Ovary (tissue), 9 donors: ENCODE data around the gene KCTD19. TPM values are rescaled to one million over a fixed set of nuclear protein-coding genes. Genes with fewer than 3 reads are reported as not detected.

Source experiments
- DNase-seq, 5 donors: peaks; one replicate each; pipeline ENCODE4 v3.0.0-alpha.2; 2019 to 2020
- H3K27ac ChIP-seq, 2 donors: fragments of 200-600 bp; one replicate each; pipeline versions ENCODE4 v1.5.1 to v1.8.0; 2019 to 2022
- H3K27me3 ChIP-seq: fragments of 200-600 bp; one replicate; pipeline ENCODE4 v1.8.0; 2022
- H3K36me3 ChIP-seq: fragments of 200-600 bp; sonication (generic); one replicate; pipeline ENCODE4 v1.5.1; 2019
- H3K4me1 ChIP-seq: one replicate; pipeline ENCODE4 v1.8.1; 2013; ENCODE audit warnings: mild to moderate bottlenecking, moderate library complexity; ENCODE audit not compliant: insufficient read depth
- H3K4me3 ChIP-seq: fragments of 200-600 bp; sonication (generic); one replicate; pipeline ENCODE4 v1.5.1; 2017
- H3K9me3 ChIP-seq, 2 donors: fragments of 200-600 bp in 1 of 2; sonication (generic) in 1 of 2; one replicate each; pipeline versions ENCODE4 v1.5.1 to v1.8.1; 2013 to 2019; ENCODE audit warnings: mild to moderate bottlenecking in 1 of 2, moderate library complexity in 1 of 2
- EP300 ChIP-seq: sonication (generic); formaldehyde crosslinking; IDR thresholded peaks from one replicate; pipeline ENCODE4 v1.6.1; 2017; ENCODE audit warnings: antibody characterized with exemption
- POLR2A ChIP-seq: fragments of 450-650 bp; IDR thresholded peaks from one replicate; pipeline ENCODE4 v1.6.1; 2017; ENCODE audit warnings: antibody characterized with exemption, mild to moderate bottlenecking, moderate library complexity
- WGBS, 3 donors: extraction: QIAGEN DNeasy Blood & Tissue Kit in 1 of 3; methylation state at CpG; one replicate each; pipeline versions ENCODE4 v1.1.5 to v1.1.7; 2013 to 2017; 5-methylcytosine and 5-hydroxymethylcytosine counted together
- intact Hi-C, 4 donors: fragments of 100-400 bp; cut with DNase I; formaldehyde crosslinking; loops; one replicate each; pipeline versions ENCODE4 v1.11.0 to v1.15.1; 2022 to 2023
- polyA plus RNA-seq, 2 donors: library from polyadenylated mRNA; stranded (reverse); fragments of 200-250 nt in 1 of 2; fragments of 350-450 nt in 1 of 2; fragmentation: Illumina TruSeq in 1 of 2; extraction: RNeasy Lipid Tissue Mini Kit (QIAGEN cat#74804) in 1 of 2; gene quantifications; one replicate each; pipeline ENCODE4 v1.2.3, GENCODE V29; 2013 to 2014
- total RNA-seq, 7 donors: library from RNA; depleted of rRNA in 2 of 7; stranded (reverse); fragments of >200 nt in 2 of 7; fragmentation: NEBNext Ultra II Directional in 3 of 7; extraction: Animal tissue kit (Norgen Biotek cat#: 25700) in 3 of 7; gene quantifications; one replicate each; pipeline versions ENCODE4 v1.1.0 to v1.2.4, GENCODE V29; 2016 to 2023
- TF ChIP-seq, protein P1 (sequence below), 3 donors: fragments of 450-650 bp in 2 of 3; fragments of 200-600 bp in 1 of 3; IDR thresholded peaks; one replicate each; pipeline versions ENCODE4 v1.5.1 to v1.8.0; 2016 to 2022; ENCODE audit warnings: antibody characterized with exemption in 3 of 3, mild to moderate bottlenecking in 1 of 3
- donor health status: DM: no; HTN: no; CAD: no; lungs with moderate emphysema.
- donor health status: DM: no; HTN: no; CAD: no.
- donor health status: Bipolar disorder and iron deficiency.
- donor health status: DM: yes; HTN: yes; CAD: no.
- donor health status: DM: no; HTN: no; CAD: no.
- donor health status: DM: yes; HTN: yes; CAD: no.

KCTD19 gene
- total and polyA plus RNA-seq, 9 donors = 0.05 to 0.70 (median 0.12) TPM; not detected in 4

DNA sequence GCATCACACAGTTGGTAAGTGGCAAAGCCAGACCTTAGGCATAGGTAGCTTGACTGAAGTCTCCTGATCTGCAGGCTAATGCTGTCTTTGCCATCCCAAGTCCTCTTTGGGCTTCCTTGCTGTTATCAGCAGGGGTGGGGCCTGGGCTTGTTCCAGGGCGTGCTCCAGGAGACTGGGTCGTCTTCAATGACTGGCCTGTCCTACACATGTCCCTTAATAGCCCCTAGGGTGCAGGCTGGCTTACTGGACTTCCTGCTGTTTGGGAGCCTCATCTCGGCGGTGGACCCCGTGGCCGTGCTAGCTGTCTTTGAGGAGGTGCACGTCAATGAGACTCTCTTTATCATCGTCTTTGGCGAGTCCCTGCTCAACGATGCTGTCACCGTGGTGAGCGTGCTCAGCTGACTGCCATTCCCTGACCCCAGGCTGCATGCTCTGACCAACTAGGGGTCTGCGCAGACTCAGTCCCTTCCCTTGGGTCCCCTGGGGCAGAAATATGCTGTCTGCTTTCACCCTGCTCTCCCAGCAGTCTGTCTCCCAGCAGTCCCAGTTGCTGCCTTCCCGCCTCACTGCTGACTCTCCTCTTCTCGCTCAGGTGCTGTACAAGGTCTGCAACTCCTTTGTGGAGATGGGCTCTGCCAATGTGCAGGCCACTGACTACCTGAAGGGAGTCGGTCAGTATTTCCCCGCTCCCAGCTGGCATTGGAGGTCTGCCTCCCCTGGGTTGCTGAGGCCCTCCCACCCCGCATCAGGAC, 71.6 kb downstream of the KCTD19 start:
- no peak overlapping the region for H3K4me3 ChIP-seq
- H3K9me3 ChIP-seq = no peaks in the 10 kb centered on the region
- 88 to 93% (median 89%) methylated on average over 18 of the region's 18 CpGs for WGBS, 3 donors
- DNase-seq = peak in 1 of 5 donors; percentile 12
- intact Hi-C loops = loop anchor here in 1 of 4 donors (10.0 kb wide), 1 partner anchor 160 kb away; the partner anchor contains the start of gene ZDHHC1
- no peaks in the 10 kb centered on the region for H3K36me3 ChIP-seq
- H3K27me3 ChIP-seq = no peaks in the 10 kb centered on the region
- H3K4me1 ChIP-seq = no peaks in the 10 kb centered on the region
- TF ChIP-seq EP300 (no peak), POLR2A (no peak)
- TF ChIP-seq, protein P1, sequence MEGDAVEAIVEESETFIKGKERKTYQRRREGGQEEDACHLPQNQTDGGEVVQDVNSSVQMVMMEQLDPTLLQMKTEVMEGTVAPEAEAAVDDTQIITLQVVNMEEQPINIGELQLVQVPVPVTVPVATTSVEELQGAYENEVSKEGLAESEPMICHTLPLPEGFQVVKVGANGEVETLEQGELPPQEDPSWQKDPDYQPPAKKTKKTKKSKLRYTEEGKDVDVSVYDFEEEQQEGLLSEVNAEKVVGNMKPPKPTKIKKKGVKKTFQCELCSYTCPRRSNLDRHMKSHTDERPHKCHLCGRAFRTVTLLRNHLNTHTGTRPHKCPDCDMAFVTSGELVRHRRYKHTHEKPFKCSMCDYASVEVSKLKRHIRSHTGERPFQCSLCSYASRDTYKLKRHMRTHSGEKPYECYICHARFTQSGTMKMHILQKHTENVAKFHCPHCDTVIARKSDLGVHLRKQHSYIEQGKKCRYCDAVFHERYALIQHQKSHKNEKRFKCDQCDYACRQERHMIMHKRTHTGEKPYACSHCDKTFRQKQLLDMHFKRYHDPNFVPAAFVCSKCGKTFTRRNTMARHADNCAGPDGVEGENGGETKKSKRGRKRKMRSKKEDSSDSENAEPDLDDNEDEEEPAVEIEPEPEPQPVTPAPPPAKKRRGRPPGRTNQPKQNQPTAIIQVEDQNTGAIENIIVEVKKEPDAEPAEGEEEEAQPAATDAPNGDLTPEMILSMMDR (IDR thresholded peaks at IDR 0.05) = no peak
- no peak overlapping the region for H3K27ac ChIP-seq

DNA sequence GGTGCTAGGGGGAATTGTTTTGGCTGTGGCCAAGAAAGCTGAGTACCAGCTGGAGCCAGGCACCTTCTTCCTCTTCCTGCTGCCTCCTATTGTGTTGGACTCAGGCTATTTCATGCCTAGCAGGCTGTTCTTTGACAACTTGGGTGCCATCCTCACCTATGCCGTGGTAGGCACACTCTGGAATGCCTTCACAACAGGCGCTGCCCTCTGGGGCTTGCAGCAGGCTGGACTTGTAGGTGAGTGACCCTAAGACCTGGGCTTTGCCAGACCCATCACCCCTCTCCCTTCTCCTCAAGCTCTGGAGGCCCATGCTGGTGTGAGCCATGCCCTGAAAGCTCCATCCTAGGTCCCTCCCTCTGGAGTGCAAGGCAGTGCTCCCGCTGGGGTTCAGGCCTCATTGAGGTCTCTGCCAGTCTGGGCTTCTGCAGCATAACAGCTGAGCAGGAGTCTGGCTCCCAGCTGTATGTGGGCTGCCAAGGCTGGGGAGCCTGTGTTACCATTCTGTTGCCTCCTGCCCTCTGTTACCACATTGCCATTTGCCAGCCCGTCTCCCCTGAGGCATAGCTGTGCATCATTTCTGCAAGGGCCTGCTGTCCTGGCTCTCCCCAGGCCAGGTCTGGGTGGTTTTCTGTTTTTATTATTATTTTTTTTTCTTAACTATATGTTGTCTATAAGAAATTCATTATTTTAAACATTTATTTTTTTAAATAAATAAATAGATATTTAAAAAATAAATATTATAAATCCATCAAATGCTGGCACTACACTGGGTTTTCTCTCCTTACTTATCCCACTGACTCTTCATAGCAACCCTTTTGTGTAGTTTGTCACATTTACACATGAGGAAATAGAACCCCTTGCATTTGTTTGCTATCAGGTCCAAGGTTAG, 73.7 kb downstream of the KCTD19 start:
- peak in 1 of 5 donors; percentile 11 for DNase-seq
- Histone ChIP-seq H3K27me3 (no peaks in the 10 kb centered on the region), H3K4me1 (peaks cover 3% of the 10 kb centered on the region), H3K9me3 (no peaks in the 10 kb centered on the region), H3K4me3 (no peak overlapping the region), H3K36me3 (no peaks in the 10 kb centered on the region), H3K27ac (no peak overlapping the region)
- TF ChIP-seq POLR2A (no peak), EP300 (no peak)
- TF ChIP-seq, protein P1 (IDR thresholded peaks at IDR 0.05) = no peak
- WGBS, 3 donors = 91 to 95% (median 91%) methylated on average over 4 of the region's 4 CpGs
- intact Hi-C loops = loop anchor here in 1 of 4 donors (10.0 kb wide), 1 partner anchor 162 kb away; the partner anchor contains the start of gene ZDHHC1

DNA sequence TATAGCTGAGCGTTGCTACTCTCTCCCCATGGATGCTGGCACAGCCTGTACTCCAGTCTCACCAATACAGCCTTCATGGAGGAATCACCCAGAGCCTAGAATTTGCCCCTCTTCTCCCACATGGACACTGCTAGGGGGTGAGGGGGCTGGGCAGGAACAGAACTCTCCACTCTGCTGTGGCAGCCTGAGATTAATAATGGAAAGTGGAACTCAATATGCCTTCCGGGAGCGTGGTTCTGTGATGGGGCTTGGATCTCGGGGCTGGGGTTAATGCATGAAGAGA, 76.6 kb downstream of the KCTD19 start:
- WGBS, 3 donors = 73 to 78% (median 78%) methylated on average over 4 of the region's 4 CpGs
- Histone ChIP-seq H3K36me3 (no peaks in the 10 kb centered on the region), H3K9me3 (no peaks in the 10 kb centered on the region), H3K4me3 (no peak overlapping the region), H3K27ac (no peak overlapping the region), H3K4me1 (peaks cover 10% of the 10 kb centered on the region), H3K27me3 (no peaks in the 10 kb centered on the region)
- intact Hi-C loops = loop anchor here in 1 of 4 donors (10.0 kb wide), 1 partner anchor 165 kb away; the partner anchor contains the start of gene ZDHHC1
- TF ChIP-seq, protein P1 (IDR thresholded peaks at IDR 0.05) = no peak
- peak in 1 of 5 donors; percentile 8 for DNase-seq

DNA sequence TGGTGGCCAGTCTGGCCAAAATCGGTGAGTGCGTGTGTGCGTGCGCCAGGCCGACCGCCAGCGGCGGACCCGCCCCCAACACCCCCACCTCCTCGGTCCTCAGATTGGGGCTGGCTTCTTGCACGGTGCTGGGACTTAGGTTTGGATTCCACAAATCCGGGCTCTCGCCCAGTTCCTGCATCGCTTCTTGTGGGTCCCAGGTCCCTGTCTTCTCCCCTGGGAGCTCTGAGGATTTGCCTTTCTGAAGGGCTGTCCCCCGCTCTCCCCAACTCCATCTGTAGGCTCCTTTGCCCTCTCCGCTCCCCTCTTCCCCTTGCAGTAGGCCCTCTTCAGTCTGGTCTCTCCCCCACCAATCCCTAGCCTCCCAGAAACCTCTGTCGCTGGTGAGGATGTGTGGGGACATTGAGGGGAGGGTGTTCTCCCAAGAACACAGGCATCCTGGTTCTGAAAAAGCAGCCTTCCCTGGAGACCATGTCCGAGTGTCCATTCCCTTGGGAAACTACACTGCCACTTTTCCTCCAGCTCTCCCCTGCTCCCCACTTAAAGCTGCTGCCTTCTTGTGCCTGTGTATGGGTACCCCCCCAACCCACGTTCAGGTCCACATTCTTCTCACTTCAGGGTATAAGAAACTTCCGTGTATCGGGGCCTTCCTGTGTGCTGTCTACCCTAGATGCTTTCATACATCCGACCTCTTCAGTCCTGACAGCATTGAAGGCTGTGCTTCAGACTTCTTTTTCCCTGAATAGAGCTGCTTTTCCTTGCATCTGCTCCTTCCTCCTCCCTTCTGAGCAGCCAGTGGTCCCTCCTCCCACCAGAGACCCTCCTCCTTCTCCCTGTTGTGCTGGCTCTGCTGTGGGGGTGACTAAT, 77.1 kb downstream of the KCTD19 start:
- no peaks in the 10 kb centered on the region for H3K27me3 ChIP-seq
- peak in 2 of 5 donors; percentile 7 to 58 for DNase-seq
- peak overlapping the region; percentile 34 for H3K4me3 ChIP-seq
- no peak overlapping the region for H3K27ac ChIP-seq
- no peaks in the 10 kb centered on the region for H3K9me3 ChIP-seq
- intact Hi-C loops = loop anchor here in 1 of 4 donors (10.0 kb wide), 1 partner anchor 165 kb away; the partner anchor contains the start of gene ZDHHC1
- no peaks in the 10 kb centered on the region for H3K36me3 ChIP-seq
- H3K4me1 ChIP-seq = peaks cover 12% of the 10 kb centered on the region
- 13 to 18% (median 14%) methylated on average over 22 of the region's 22 CpGs for WGBS, 3 donors
- TF ChIP-seq EP300 = no peak
- no peak for TF ChIP-seq POLR2A
- TF ChIP-seq, protein P1 (IDR thresholded peaks at IDR 0.05) = no peak
